GM10847 (cell line): Measurements from ENCODE around the gene HLA-DOB.

Experiments
- POLR2A ChIP-seq: IDR thresholded peaks from 2 replicates; pipeline ENCODE4 v1.6.1; 2011; ENCODE audit not compliant: insufficient read length; ENCODE audit errors: extremely low read depth

Gene HLA-DOB

GRCh38 chr6:32796848-32797776 is 19.7 kb downstream of the HLA-DOB start:
- no peak for TF ChIP-seq POLR2A

DNA sequence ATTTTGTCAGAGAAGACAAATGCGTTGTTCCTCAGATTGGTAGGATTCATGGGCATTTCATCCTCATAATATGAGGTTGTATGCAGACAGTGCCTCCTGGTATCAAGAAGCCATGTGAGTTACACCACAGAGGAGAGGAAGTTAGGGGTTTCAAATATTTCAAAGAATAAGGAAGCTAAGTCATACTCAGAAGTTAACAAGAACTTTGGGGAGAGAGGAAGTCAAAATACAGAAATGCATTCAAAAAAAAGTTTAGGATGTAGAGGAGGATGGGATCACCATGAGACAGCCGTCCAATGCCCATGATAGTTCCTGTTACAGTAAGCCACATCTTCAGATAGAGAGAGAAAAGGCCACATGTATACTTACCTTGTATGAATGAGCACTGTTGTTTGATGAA is 22.3 kb downstream of the HLA-DOB start:
- TF ChIP-seq POLR2A, result no peak

GRCh38 chr6:32792901-32793435 is 23.8 kb downstream of the HLA-DOB start:
- no peak for TF ChIP-seq POLR2A

DNA sequence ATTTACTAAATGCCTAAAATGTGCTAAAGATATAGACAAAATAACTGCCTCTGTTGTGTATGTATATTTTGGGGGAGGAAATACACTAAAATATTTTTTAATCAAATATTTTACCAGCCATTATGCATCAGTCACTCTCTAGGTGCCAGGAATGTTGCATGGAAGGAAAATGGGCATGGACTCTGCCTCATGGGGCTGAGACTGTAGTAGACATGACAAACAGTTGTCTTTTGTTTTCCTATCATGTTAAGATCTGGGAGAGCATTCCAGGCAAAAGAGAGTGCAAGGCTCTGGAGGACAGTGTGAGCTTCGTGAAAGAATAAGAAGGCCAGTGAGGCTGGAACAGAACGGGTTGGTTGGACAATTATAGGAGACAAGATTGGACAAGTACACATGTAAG is 26.5 kb downstream of the HLA-DOB start:
- no peak for TF ChIP-seq POLR2A

- no peak for TF ChIP-seq POLR2A
These were observed 30.8 kb downstream of the HLA-DOB start for GRCh38 chr6:32785781-32786533.

- no peak for TF ChIP-seq POLR2A
These were observed 37.8 kb downstream of the HLA-DOB start for GRCh38 chr6:32779036-32779435.

DNA sequence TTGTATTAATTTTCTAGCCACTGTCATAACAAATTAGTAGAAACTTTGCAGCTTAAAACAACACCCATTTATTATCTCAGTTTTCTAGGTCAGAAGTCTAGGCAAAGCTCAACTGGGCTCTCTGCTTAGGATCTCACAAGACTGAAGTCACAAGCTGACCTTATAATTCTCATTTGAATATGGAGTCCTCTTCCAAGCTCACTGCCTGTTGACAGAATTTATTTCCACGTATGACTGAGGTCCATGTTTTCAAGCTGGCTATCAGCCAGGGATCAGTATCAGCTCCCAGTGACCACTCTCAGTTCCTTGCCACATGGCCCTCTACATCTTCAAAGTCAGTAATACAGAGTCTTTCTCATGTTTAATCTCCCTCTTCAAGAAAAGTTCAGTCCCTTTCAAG is 41.7 kb downstream of the HLA-DOB start:
- TF ChIP-seq POLR2A, result no peak

DNA sequence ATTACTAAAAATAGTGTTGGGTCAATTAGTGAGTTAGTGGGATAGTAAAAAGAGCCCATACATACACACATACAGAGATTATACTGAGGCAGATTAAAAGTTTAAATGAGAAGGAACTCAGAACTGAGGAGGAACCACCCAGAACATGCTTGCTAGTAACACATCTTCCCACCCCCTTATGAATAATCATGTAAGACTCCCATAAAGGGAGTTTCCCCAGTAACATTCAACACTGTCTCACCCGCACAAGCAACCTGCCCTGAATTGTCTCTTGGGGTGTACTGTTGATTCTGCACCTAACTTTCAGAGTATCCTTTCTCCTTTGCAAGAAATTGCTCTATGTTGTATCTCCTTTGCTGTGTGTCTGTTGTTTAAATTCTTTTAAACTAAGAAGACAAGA is 42.4 kb downstream of the HLA-DOB start:
- no peak for TF ChIP-seq POLR2A

GRCh38 chr6:32772656-32773055 is 44.1 kb downstream of the HLA-DOB start:
- TF ChIP-seq POLR2A, result no peak

- no peak for TF ChIP-seq POLR2A
These were observed 52.8 kb downstream of the HLA-DOB start for GRCh38 chr6:32764048-32764447.

GRCh38 chr6:32763421-32763820 is 53.4 kb downstream of the HLA-DOB start, which contains the start of gene HLA-DQB2:
Gene HLA-DQB2, minus strand, starts transcription at chr6:32763532. Its CDS starts 62 bp downstream, at chr6:32763470.
- no peak for TF ChIP-seq POLR2A
